ENCODE results near the gene DSTYK.

DSTYK gene

GRCh38 chr1:205216588-205216987 is 5.1 kb upstream of the DSTYK start:
- no peak for TF ChIP-seq GATA3 (IDR thresholded peaks at IDR 0.05; ENCODE audit: low read depth, low read length)
- TF ChIP-seq GATA2 (IDR thresholded peaks at IDR 0.05; ENCODE audit: low read depth, low read length), result no peak

- TF ChIP-seq GATA3 (IDR thresholded peaks at IDR 0.05; ENCODE audit: low read depth, low read length) (no peak), GATA2 (IDR thresholded peaks at IDR 0.05; ENCODE audit: low read depth, low read length) (no peak)
Observed at GRCh38 chr1:205214756-205215155, 3.3 kb upstream of the DSTYK start.

GRCh38 chr1:205211839-205212536 is 486 bp upstream of the DSTYK start:
- TF ChIP-seq GATA3 (IDR thresholded peaks at IDR 0.05; ENCODE audit: low read depth, low read length) (no peak), GATA2 (IDR thresholded peaks at IDR 0.05; ENCODE audit: low read depth, low read length) (no peak)

GRCh38 chr1:205210756-205211168 is 740 bp downstream of the DSTYK start:
- TF ChIP-seq GATA3 (IDR thresholded peaks at IDR 0.05; ENCODE audit: low read depth, low read length) (no peak), GATA2 (IDR thresholded peaks at IDR 0.05; ENCODE audit: low read depth, low read length) (no peak)

GRCh38 chr1:205208811-205209210 is 2.7 kb downstream of the DSTYK start:
- no peak for TF ChIP-seq GATA3 (IDR thresholded peaks at IDR 0.05; ENCODE audit: low read depth, low read length)
- no peak for TF ChIP-seq GATA2 (IDR thresholded peaks at IDR 0.05; ENCODE audit: low read depth, low read length)

- TF ChIP-seq GATA3 (IDR thresholded peaks at IDR 0.05; ENCODE audit: low read depth, low read length) (no peak), GATA2 (IDR thresholded peaks at IDR 0.05; ENCODE audit: low read depth, low read length) (no peak)
Observed at GRCh38 chr1:205205055-205205454, 6.4 kb downstream of the DSTYK start.

GRCh38 chr1:205204552-205204951 is 7.0 kb downstream of the DSTYK start:
- TF ChIP-seq GATA3 (IDR thresholded peaks at IDR 0.05; ENCODE audit: low read depth, low read length) (no peak), GATA2 (IDR thresholded peaks at IDR 0.05; ENCODE audit: low read depth, low read length) (no peak)

GRCh38 chr1:205199931-205200299 is 11.6 kb downstream of the DSTYK start:
- TF ChIP-seq GATA3 (IDR thresholded peaks at IDR 0.05; ENCODE audit: low read depth, low read length), result no peak
- TF ChIP-seq GATA2 (IDR thresholded peaks at IDR 0.05; ENCODE audit: low read depth, low read length), result no peak

- TF ChIP-seq GATA3 (IDR thresholded peaks at IDR 0.05; ENCODE audit: low read depth, low read length), result no peak
- TF ChIP-seq GATA2 (IDR thresholded peaks at IDR 0.05; ENCODE audit: low read depth, low read length), result no peak
Observed at GRCh38 chr1:205199090-205199930, 12.2 kb downstream of the DSTYK start.

GRCh38 chr1:205192287-205192686 is 19.2 kb downstream of the DSTYK start:
- no peak for TF ChIP-seq GATA2 (IDR thresholded peaks at IDR 0.05; ENCODE audit: low read depth, low read length)
- TF ChIP-seq GATA3 (IDR thresholded peaks at IDR 0.05; ENCODE audit: low read depth, low read length), result no peak

GRCh38 chr1:205191622-205192021 is 19.9 kb downstream of the DSTYK start:
- TF ChIP-seq GATA3 (IDR thresholded peaks at IDR 0.05; ENCODE audit: low read depth, low read length), result no peak

GRCh38 chr1:205190845-205191577 is 20.5 kb downstream of the DSTYK start:
- TF ChIP-seq GATA2 (IDR thresholded peaks at IDR 0.05; ENCODE audit: low read depth, low read length) (no peak), GATA3 (IDR thresholded peaks at IDR 0.05; ENCODE audit: low read depth, low read length) (no peak)

GRCh38 chr1:205189131-205189530 is 22.4 kb downstream of the DSTYK start:
- no peak for TF ChIP-seq GATA3 (IDR thresholded peaks at IDR 0.05; ENCODE audit: low read depth, low read length)
- TF ChIP-seq GATA2 (IDR thresholded peaks at IDR 0.05; ENCODE audit: low read depth, low read length), result no peak

- TF ChIP-seq GATA3 (IDR thresholded peaks at IDR 0.05; ENCODE audit: low read depth, low read length), result no peak
Observed at GRCh38 chr1:205188596-205188995, 22.9 kb downstream of the DSTYK start.

All from SH-SY5Y (cell line).